Stimulated activated CD8-positive, alpha-beta memory T cell treated with anti-CD3 and anti-CD28 coated beads, Interleukin-4, amount 100 ng/mL, for 4 hours (primary cell): ENCODE results near the gene LRRC37A.
A peak's percentile ranks its signal among the peaks of the same experiment; 100 is the strongest.
"Not testable (repeated sequence)": the region's sequence is repeated elsewhere in the genome, so short reads cannot be mapped to it uniquely, and the experiment has no call there.

Experiments
- DNase-seq, 2 donors: peaks; one replicate each; pipeline ENCODE4 v3.0.0-alpha.2; 2020; ENCODE audit warnings: low read depth in 2 of 2, low spot score in 1 of 2

Gene LRRC37A

DNA sequence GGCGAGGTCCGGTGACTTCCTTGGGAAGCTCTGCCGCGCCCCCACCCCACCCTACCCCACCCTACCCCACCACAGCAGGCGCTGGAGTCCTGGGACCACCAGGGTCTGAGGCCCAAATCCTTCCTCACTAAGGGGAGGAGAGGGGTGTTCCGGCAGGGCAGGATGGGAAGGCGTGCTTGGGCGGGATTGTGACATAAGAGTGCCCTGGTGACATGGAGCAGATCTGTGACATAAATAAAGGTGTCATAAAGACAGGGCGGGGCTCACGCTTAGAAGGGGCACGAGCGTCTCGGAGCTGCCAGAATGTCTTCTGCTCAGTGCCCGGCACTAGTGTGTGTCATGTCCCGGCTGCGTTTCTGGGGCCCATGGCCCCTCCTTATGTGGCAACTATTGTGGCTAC lies at the start of gene LRRC37A:
LRRC37A (plus strand) TSS at position 301 of the 400 bp plus-strand sequence; CDS start at position 304, 3 bp downstream.
- DNase-seq: not testable (repeated sequence)

DNA sequence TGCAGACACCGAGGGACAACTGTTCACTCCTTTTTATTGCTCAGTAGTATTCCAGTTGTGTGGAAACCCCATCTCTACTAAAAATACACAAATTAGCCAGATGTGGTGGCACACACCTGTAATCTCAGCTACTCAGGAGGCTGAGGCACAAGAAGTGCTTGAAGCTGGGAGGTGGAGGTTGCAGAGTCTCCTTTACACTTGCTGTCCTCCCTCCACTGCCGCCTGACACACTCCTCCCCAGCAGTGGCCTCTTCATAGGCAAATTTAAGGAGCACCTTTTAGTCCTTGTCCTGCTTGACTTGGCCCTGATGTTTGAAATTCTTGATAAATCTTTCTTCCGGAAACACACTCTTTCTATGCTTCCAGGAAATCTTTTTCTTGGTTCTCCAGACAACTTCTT lies 45.8 kb upstream of the LRRC37A start:
- DNase-seq: not testable (repeated sequence)

DNA sequence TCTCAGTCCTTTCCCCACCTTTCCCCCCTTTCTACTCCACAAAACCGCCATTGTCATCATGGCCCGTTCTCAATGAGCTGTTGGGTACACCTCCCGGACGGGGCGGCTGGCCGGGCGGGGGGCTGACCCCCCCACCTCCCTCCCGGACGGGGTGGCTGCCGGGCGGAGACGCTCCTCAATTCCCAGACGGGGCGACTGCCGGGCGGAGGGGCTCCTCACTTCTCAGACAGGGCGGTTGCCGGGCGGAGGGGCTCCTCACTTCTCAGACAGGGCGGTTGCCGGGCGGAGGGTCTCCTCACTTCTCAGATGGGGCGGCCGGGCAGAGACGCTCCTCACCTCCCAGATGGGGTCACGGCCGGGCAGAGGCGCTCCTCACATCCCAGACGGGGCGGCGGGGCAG lies 42.1 kb upstream of the LRRC37A start:
- DNase-seq: not testable (repeated sequence)

DNA sequence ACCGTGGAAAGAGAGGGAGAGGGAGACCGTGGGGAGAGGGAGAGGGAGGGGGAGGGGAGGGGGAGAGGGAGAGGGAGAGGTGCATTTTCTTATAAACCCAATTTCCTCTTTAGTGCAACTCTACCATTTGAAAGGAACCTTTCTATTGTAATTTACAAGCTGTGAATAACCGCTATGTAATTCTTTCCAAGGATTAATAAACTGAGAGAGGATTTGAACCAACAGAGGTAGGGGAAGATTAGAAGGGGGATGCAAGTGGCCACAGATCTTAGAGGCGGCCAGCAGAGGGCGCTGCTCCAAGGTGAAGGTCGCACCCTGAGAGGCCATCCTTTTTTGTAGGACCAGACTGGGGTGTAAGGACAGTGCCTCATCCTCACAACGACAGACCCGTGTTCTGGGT lies 41.2 kb upstream of the LRRC37A start:
- peak; percentile 57 to 65 for DNase-seq

DNA sequence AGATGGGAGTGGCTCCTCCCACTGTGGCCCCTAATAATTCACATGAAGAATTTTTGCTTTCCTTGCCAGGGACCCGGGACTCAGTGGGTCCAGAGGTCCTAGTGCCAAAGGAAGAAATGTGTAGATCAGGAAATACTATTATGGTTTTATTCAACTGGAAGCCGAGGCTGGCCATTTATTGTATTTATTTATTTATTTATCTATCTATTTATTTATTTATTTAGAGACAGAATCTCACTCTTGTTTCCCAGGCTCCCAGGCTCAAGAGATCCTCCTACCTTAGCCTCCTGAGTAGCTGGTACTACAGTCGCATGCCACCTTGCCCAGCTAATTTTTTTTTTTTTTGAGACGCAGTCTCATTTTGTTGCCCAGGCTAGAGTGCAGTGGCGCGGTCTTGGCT lies 40.7 kb upstream of the LRRC37A start:
- DNase-seq: not testable (repeated sequence)

DNA sequence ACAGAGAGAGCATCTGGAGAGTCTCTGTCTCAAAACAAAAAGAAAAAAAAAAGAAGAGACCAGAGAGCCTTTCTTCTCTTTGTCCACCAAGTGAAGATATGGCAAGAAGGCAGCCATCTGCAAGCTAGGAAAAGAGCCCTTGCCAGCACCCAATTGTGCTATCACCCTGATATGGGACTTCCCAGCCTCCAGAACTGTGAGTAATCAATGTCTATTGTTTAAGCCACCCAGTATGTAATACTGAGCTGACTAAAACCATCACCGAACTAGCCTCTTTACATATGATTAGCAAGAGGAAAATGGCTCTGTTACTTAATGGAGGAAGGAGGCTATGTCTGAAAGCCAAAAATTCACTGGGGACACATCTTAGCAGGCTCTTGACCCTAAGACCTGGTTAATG lies 38.6 kb upstream of the LRRC37A start:
- not testable (repeated sequence) for DNase-seq

DNA sequence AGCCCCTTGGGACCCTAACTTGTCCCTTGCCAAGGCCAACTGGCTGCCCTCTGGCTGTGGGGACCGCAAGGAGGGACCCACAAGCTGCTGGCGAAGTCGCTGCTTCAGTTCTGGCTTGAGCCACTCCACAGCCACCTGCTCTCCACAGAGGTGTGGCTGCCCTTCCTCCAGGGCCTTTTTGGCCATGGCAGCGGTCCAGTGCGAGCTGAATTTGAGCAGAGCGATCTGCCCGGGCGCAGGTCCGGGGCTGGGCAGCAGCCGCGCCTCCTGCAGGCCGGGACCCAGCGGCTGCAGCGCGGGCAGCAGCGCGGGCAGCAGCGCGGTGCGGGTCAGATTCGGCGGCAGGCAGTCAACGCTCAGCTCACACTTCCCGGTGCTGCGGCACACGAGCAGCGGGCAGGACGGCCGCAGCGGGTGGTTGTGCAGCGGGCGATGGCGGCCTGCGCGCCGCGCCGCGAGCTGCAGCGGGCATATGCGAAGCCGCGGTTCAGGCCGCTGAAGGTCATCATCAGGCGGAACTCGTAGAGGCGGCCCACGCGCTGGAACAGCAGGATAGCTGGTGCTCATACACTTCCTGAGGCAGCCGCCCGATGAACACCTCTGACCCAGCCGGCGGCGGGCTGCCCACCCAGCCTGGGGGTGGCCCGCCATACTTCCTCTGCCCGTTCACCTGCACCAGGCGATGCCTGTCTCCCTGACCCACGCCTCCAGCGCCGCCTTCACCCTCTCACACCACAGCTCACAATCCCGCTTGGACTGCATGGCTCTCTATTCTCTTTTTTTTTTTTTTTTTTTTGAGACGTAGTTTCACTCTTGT lies 34.9 kb upstream of the LRRC37A start:
- not testable (repeated sequence) for DNase-seq

DNA sequence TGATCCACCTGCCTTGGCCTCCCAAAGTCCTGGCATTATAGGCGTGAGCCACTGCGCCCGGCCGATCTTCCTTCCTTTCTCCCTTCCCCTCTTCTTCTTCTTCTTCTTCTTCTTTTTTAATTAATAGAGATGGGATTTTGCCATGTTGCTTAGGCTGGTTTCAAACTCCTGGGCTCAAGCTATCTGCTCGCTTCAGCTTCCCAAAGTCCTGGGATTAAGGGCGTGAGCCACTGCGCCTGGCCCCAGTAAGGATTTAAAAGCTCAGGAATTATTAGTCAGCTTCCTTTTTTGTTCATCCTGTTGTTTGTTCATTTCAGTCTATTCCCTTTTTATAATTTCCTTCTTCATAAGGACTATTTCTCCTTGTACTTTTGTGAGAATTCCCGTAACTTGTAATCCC lies 32.7 kb upstream of the LRRC37A start:
- no peak for DNase-seq

DNA sequence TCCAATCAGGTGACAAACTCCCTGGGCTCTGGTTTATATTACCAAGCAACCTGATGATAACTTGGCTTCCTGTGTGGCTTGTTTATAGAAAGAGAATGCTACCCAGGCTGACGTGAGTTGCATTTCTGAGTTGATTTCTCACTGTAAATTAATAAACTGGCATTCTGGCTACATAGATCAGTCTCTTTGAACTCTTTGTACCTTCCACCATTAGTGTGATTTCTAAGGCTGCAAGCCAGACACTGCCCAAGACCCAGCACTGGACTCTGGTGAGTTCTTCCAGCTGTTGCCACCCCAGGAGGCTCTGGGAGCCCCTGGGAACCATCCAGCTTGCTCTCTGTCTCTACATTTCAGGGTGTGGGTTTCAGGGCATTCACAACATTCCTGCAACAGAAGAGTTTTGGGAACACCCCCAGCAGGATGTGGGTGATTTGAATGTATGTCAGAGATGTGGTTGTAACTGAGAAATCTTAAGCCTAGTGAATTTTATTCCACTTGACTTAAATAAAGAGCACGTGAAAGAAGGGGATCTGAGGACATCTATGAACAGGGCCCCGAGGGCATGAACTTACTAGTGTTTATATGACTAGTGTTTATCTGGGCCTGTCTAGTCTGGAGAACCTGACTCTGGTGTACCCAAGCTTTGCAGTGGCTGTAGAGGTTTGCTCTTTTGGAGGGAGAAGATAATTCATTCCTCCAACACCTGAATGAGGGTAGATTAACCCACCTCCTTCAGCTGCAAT lies 30.3 kb upstream of the LRRC37A start:
- DNase-seq: no peak

DNA sequence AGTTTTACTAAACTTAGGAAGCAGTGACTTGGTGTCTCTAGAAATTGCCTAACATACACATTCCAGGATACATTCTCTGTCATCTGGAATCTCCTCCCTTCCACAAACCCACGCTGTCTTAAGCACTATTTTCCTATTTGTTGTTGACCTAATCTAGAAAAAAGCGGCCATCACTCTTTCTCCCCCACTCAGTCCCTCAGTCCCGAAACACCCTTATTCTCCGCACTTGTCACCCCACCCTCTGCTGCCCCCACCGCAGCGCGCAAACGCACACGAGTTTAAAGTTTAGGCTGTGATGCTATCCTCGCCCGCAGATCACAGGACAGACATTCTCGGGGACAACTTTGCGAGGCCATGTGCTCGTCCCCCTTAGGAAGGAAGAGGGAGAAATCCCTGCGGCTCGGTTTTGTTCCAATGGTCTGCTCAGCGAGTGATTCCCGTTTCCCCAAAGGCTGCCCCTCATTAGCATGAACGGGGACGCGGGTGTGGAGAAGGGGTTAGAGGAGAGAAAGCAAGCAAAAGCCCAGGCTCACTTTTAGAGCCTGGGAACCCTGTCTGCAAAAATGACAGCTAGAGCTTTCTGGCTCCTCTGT lies 28.8 kb upstream of the LRRC37A start:
- DNase-seq: not testable (repeated sequence)

DNA sequence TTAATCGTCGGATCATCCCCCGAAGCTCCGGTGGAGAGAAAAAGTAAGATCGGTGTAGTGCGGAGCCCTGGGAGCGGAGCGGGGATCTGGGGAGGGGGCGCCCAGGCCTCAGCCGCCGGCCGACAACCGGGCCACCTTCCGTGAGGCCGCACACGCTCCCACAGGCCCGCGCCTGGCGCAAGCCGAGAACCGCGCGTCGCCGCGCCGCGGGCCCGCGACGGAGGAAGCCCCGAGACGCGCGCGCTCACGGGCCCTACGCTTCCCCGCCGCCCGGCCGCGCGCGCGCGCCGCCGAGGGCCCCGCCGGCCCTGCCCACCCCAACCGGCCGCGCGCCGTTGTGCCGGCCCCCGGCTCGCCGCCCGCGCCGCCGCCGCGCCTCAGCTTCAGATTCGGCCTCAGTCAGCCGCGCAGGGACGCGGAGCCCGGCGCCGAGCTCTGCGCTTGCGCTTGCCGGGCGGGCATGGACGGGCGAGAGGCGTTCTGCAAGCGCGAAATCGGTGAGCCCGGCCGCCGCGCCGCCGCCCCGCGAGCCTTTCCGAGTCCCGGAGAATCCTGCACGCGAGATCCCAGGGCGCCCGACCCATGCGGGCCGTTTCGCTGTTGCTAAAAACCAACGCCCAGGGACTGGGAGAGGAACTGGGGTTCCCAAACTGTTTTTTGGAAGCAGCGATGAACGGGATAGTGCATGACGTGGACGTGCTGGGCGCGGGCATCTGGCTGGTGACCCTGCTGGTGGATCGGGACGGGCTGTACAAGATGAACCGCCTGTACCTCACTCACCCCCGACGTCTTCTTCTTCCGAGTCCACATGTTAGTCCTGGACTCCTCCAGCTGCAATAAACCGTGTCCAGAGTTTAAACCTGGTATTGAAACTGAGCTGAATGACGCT lies 28.0 kb upstream of the LRRC37A start:
- peak; percentile 61 to 67 for DNase-seq

DNA sequence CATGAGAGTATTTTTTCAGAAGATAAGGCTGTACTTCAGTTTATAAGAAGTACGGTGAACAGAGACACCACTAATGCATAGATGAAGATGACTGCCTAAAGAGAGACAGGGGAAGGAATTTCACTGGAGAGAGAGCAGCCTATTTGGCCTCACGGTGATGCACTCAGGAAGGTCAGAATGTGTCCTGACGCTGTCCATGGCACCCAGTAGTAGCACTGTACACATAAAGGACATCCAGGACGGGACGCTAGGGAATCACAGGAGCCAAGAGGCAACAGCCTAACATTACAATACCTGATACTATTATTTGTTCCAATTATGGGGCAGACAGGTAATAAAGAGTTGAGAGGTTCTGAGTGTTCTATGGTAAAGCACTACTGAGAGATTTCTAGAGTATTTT lies 24.9 kb upstream of the LRRC37A start:
- DNase-seq: no peak

DNA sequence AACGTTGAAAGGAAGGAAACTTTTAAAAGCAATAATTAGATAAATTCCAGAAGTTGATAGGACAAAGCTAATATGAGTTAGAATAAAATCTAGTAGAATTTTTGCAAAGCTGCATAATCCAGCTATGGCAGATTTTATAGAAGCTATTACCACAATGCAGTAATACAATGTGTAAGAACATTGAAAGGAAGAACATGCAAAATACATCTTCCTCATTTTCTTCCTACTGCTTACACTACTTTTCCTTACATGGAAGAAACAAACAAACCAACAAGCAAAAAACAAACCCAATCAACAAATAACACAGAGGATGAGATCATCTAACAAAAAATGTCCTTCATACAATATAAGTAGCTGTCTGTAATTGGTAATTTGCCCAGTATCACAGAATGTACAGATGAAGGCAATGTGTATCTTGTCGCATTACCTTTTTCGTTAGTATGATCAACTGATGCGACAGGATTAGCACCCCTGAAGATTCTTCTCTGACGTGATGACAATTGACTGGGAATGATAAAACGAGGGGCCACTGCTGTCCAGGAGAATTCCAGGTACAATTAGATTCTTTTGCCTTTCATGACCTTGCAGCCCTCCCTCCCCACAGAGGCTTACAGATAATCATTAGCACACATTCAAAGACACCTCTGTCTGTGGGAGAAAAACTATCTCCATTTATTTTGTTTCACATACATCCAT lies 21.2 kb upstream of the LRRC37A start:
- DNase-seq: no peak

DNA sequence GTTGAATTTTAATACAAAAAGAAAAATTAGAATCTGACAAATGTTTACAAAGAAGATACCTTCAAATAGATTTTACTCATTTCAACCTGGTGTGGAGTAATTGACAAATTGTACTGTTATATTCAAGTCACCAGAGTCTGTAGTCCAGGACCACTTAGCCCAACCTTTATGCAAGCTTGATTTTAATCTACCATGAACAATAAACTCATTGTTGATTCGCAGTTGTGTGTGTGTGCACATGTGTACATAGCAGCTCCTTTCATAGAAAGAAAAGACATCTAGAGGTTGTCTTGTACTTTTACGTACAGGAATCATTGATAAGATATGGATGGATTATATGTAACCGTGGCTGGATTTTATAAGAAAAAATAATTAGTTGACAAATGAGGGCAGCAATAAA lies 20.7 kb upstream of the LRRC37A start:
- no peak for DNase-seq

DNA sequence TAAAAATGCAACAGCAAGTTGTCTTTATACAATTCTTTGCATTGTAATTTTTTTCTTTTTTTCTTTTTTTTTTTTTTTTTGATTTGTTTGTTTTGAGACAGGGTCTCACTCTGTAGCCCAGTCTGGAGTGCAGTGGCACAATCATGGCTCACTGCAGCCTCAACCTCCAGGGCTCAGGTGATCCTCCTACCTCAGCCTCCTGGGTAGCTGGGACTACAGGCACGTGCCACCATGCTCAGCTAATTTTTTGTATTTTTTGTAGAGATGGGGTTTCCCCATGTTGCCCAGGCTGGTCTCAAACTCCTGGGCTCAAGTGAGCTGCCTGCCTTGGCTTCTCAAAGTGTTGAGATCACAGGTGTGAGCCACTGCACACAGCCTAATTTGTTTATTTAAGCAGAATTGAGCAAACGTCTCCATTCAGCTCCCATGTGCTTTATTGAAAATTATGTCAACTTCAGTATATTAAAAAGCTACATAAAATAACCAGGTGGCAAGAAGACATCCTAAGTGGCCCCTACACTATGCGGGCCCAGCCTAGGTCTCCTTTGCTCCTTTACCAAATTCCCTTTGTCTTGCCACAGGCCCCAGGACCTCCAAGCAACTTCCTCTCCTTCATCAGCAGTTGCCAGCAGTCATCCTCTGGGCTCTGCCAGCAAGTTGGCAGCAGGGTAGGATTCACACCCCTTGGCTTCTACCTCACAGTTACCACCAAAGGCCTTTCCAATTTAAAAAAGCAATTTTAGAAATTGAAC lies 18.0 kb upstream of the LRRC37A start:
- not testable (repeated sequence) for DNase-seq

DNA sequence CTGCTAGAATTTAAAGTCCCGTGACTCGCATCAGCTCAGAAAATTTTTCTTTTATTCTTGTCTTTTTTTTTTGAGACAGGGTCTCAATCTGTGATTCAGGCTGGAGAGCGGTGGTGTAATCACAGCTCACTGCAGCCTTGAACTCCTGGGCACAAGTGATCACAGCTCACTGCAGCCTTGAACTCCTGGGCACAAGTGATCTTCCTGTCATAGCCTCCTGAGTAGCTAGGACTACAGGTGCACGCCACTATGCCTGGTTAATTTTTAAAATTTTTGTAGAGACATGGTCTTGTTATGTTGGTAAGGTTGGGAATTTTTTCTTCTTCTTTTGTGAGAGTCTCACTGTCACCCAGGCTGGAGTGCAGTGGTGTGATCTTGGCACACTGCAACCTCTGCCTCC lies 13.6 kb upstream of the LRRC37A start:
- not testable (repeated sequence) for DNase-seq

DNA sequence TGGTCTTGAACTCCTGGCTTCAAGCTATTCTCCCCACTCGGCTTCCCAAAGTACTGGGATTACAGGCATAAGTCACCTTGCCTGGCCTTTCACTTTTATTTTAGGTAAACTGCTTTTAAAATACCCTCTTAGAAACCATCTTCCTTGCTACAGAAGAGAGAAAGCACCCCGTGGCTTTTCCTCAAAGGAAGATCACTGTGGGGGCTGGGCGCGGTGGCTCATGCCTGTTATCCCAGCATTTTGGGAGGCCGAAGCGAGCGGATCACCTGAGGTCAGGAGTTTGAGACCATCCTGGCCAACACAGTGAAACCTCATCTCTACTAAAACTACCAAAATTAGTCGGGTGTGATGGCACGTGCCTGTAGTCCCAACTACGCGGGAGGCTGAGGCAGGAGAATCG lies 12.3 kb upstream of the LRRC37A start:
- not testable (repeated sequence) for DNase-seq

DNA sequence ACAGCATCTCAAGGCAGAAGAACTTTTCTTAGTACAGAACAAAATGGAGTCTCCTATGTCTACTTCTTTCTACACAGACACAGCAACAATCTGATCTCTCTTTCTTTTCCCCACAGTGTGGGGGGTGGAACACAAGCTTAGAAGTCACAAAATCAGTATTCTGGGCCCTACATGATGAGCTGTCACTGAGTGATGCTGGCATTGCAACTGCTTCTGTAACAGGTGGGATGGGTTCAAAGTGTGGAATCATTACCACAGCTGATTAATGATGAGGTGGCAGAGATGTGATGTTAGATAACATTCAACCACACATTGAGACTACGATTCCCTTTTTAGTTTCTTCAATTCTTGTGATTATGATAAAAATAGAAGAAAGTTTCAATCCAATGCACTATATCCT lies 10.5 kb upstream of the LRRC37A start:
- not testable (repeated sequence) for DNase-seq

DNA sequence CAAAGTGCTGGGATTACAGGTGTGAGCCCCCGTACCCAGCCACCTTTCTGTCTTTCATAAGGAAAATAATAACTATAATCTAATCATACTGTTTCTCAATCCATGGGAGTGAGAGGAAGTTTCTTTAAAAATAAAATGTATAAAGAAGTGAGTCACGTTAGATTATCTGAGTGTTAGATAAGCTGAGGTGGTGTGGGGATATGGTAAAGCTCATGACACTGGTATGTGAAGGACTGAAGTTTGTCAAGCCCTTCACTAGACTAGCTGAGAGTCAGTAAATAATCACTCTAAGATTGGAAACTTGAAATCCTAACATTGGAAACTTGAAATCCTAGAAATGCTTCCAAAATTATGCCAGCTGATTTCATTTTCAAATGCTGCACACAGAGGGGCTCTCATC lies 9.4 kb upstream of the LRRC37A start:
- DNase-seq: not testable (repeated sequence)
